Activated naive CD4-positive, alpha-beta T cell treated with anti-CD3 and anti-CD28 coated beads, Interleukin-2, amount 10 ng/mL, durations not matched to agents 7 days and 5 days (primary cell): ENCODE data around the gene SPPL2A.

Experiments used
- CTCF ChIA-PET: fragments of 350-600 bp; sonication (Branson Sonifier 250); formaldehyde crosslinking; loops from one replicate; lab custom pipeline; 2021; ENCODE audit warnings: antibody characterized with exemption; lab: Charles Lee
- DNase-seq: peaks from one replicate; pipeline ENCODE4 v3.0.0-alpha.2; 2020
- H3K27ac Mint-ChIP-seq: one replicate; pipeline ENCODE4 v1.8.0; 2021; ENCODE audit warnings: mild to moderate bottlenecking, moderate library complexity, mixed read lengths
- H3K27me3 Mint-ChIP-seq: one replicate; pipeline ENCODE4 v1.8.0; 2021; ENCODE audit warnings: mild to moderate bottlenecking, mixed read lengths
- H3K36me3 Mint-ChIP-seq: one replicate; pipeline ENCODE4 v1.8.0; 2021; ENCODE audit warnings: mixed read lengths
- H3K4me1 Mint-ChIP-seq: one replicate; pipeline ENCODE4 v1.8.0; 2021; ENCODE audit warnings: mixed read lengths
- H3K4me3 Mint-ChIP-seq: one replicate; pipeline ENCODE4 v1.8.0; 2021; ENCODE audit warnings: mild to moderate bottlenecking, moderate library complexity, mixed read lengths
- H3K9me3 Mint-ChIP-seq: one replicate; pipeline ENCODE4 v1.8.0; 2021; ENCODE audit warnings: mixed read lengths

The SPPL2A gene

GRCh38 chr15:50653156-50653743 lies 112.3 kb downstream of the SPPL2A start:
- Mint-ChIP-seq H3K36me3 (peaks cover 48% of the 10 kb centered on the region), H3K27me3 (no peaks in the 10 kb centered on the region), H3K4me1 (peaks cover 4% of the 10 kb centered on the region), H3K9me3 (no peaks in the 10 kb centered on the region), H3K27ac (no peak overlapping the region), H3K4me3 (no peak overlapping the region)
- DNase-seq = no peak
- CTCF ChIA-PET = interaction anchor here (1.1 to 1.2 kb wide), 2 partner anchors 16 to 31 kb away, joined by 3 to 4 read pairs; no protein-coding TSS in a partner anchor

- no peak overlapping the region for H3K27ac Mint-ChIP-seq
- CTCF ChIA-PET = interaction anchor here (1.1 kb wide), 1 partner anchor 30 kb away, joined by 3 read pairs; no protein-coding TSS in a partner anchor
- H3K36me3 Mint-ChIP-seq = peaks cover 45% of the 10 kb centered on the region
- H3K9me3 Mint-ChIP-seq = no peaks in the 10 kb centered on the region
- H3K4me1 Mint-ChIP-seq = peaks cover 4% of the 10 kb centered on the region
- no peak overlapping the region for H3K4me3 Mint-ChIP-seq
- DNase-seq = no peak
- no peaks in the 10 kb centered on the region for H3K27me3 Mint-ChIP-seq
Measured at GRCh38 chr15:50652671-50653070, 112.8 kb downstream of the SPPL2A start.
